Prostate gland (tissue), 2 donors: ENCODE results near the gene COX8A. TPM values are rescaled to one million over a fixed set of nuclear protein-coding genes. Genes with fewer than 3 reads are reported as not detected.

Source experiments
- DNase-seq: peaks from one replicate; pipeline ENCODE4 v3.0.0-alpha.2; 2019; ENCODE audit warnings: low spot score
- H3K27ac ChIP-seq, 2 donors: fragments of 200-600 bp; sonication (generic); 2 replicates each; pipeline ENCODE4 v1.5.1; 2017 to 2019
- H3K27me3 ChIP-seq: fragments of 200-600 bp; sonication (generic); replicated peaks from 2 replicates; pipeline ENCODE4 v1.5.1; 2019; ENCODE audit not compliant: insufficient read depth
- H3K36me3 ChIP-seq, 2 donors: fragments of 200-600 bp; sonication (generic); 1 replicate in 1 of 2; 2 replicates in 1 of 2; pipeline versions ENCODE4 v1.5.1 to v1.8.1; 2017 to 2019
- H3K4me1 ChIP-seq: fragments of 200-600 bp; sonication (generic); replicated peaks from 2 replicates; pipeline ENCODE4 v1.5.1; 2019
- H3K4me3 ChIP-seq, 2 donors: fragments of 200-600 bp; sonication (generic); 2 replicates each; pipeline ENCODE4 v1.5.1; 2017 to 2019
- H3K9me3 ChIP-seq: fragments of 200-600 bp; sonication (generic); 2 replicates; pipeline ENCODE4 v1.5.1; 2017
- CTCF ChIP-seq, 4 experiments: fragments of 200-600 bp in 2 of 4; fragments of 450-650 bp in 2 of 4; sonication (generic) in 2 of 4; IDR thresholded peaks; 1 replicate in 3 of 4; 2 replicates in 1 of 4; pipeline ENCODE4 v1.5.1; 2016 to 2019; ENCODE audit warnings: antibody characterized with exemption in 4 of 4, mild to moderate bottlenecking in 2 of 4, moderate library complexity in 2 of 4
- POLR2A ChIP-seq: fragments of 450-650 bp; IDR thresholded peaks from one replicate; pipeline ENCODE4 v1.6.1; 2016; ENCODE audit warnings: antibody characterized with exemption, mild to moderate bottlenecking
- POLR2AphosphoS5 ChIP-seq: sonication (generic); formaldehyde crosslinking; IDR thresholded peaks from one replicate; pipeline ENCODE4 v1.6.1; 2017; ENCODE audit warnings: antibody characterized with exemption
- WGBS: methylation state at CpG from one replicate; pipeline ENCODE4 v1.1.5; 2018; 5-methylcytosine and 5-hydroxymethylcytosine counted together
- intact Hi-C: fragments of 100-400 bp; cut with DNase I; formaldehyde crosslinking; loops from one replicate; pipeline ENCODE4 v1.14.2; 2022
- total RNA-seq, 2 donors: library from RNA; depleted of rRNA; stranded (reverse); fragments of >200 nt; gene quantifications; one replicate each; pipeline ENCODE4 v1.1.0, GENCODE V29; 2016

Gene COX8A
- total RNA-seq, 2 donors from 2014 or later = 597 to 1,196 TPM

- Histone ChIP-seq H3K27me3 (no peaks in the 10 kb centered on the region), H3K36me3 (no peaks in the 10 kb centered on the region), H3K9me3 (no peaks in the 10 kb centered on the region), H3K4me3 (no peak overlapping the region), H3K27ac (no peak overlapping the region), H3K4me1 (no peaks in the 10 kb centered on the region)
- WGBS = 86% methylated on average over 4 of the region's 4 CpGs
- intact Hi-C loops = no loop called here
- no peak for DNase-seq
- TF ChIP-seq POLR2AphosphoS5 = no peak
These were observed 32.5 kb upstream of the COX8A start for GRCh38 chr11:63941901-63942300.

- no peak for TF ChIP-seq CTCF (IDR thresholded peaks at IDR 0.05)
- TF ChIP-seq POLR2AphosphoS5 = no peak
- TF ChIP-seq POLR2A = no peak
- H3K36me3 ChIP-seq = no peaks in the 10 kb centered on the region
- no peak overlapping the region for H3K4me3 ChIP-seq
- H3K9me3 ChIP-seq = no peaks in the 10 kb centered on the region
- intact Hi-C loops = no loop called here
- H3K27ac ChIP-seq = no peak overlapping the region
- H3K27me3 ChIP-seq = no peaks in the 10 kb centered on the region
- 80% methylated on average over 3 of the region's 3 CpGs for WGBS
- no peak for DNase-seq
- no peaks in the 10 kb centered on the region for H3K4me1 ChIP-seq
These were observed 31.6 kb upstream of the COX8A start for GRCh38 chr11:63942803-63943202.

- intact Hi-C loops = loop anchor here (1.0 to 2.0 kb wide), 2 partner anchors 108 to 176 kb away; partner anchors contain the start of gene ZFTA
- H3K27ac ChIP-seq = peak overlapping the region; percentile 14 to 19
- DNase-seq = no peak
- H3K4me1 ChIP-seq = no peaks in the 10 kb centered on the region
- 39% methylated on average over 8 of the region's 8 CpGs for WGBS
- H3K4me3 ChIP-seq = no peak overlapping the region
- TF ChIP-seq POLR2AphosphoS5 (no peak), POLR2A (no peak), CTCF (IDR thresholded peaks at IDR 0.05) (no peak)
- H3K36me3 ChIP-seq = no peaks in the 10 kb centered on the region
- no peaks in the 10 kb centered on the region for H3K9me3 ChIP-seq
- no peaks in the 10 kb centered on the region for H3K27me3 ChIP-seq
These were observed 29.4 kb upstream of the COX8A start for GRCh38 chr11:63944987-63945386.

- Histone ChIP-seq H3K4me1 (no peaks in the 10 kb centered on the region), H3K36me3 (no peaks in the 10 kb centered on the region), H3K27ac (peak overlapping the region; percentile 14 to 19), H3K9me3 (no peaks in the 10 kb centered on the region), H3K27me3 (no peaks in the 10 kb centered on the region), H3K4me3 (no peak overlapping the region)
- intact Hi-C loops = loop anchor here (1.0 to 2.0 kb wide), 2 partner anchors 108 to 177 kb away; partner anchors contain the start of gene ZFTA
- 23% methylated on average over 14 of the region's 14 CpGs for WGBS
- TF ChIP-seq POLR2A (no peak), CTCF (IDR thresholded peaks at IDR 0.05) (peak; percentile 50 to 96 (median 85)), POLR2AphosphoS5 (peak; percentile 71)
- peak; percentile 85 for DNase-seq
These were observed 28.8 kb upstream of the COX8A start for GRCh38 chr11:63945477-63946163.

GRCh38 chr11:63951779-63952536 is 22.5 kb upstream of the COX8A start:
- Histone ChIP-seq H3K36me3 (peaks cover 0 to 7% of the 10 kb centered on the region in 2 donors), H3K4me3 (no peak overlapping the region), H3K9me3 (no peaks in the 10 kb centered on the region), H3K4me1 (no peaks in the 10 kb centered on the region), H3K27ac (peak overlapping the region; percentile 28 to 40), H3K27me3 (no peaks in the 10 kb centered on the region)
- DNase-seq = peak; percentile 34
- intact Hi-C loops = no loop called here
- TF ChIP-seq POLR2A (no peak), CTCF (IDR thresholded peaks at IDR 0.05) (no peak), POLR2AphosphoS5 (no peak)
- 47% methylated on average over 20 of the region's 20 CpGs for WGBS
